ENCODE results near the gene MAP1LC3B2. TPM values are rescaled to one million over a fixed set of nuclear protein-coding genes. Genes with fewer than 3 reads are reported as not detected.

The MAP1LC3B2 gene
- polyA plus RNA-seq, 1 of the 3 experiments (the other 2 are of a cell fraction): 0.76 TPM

DNA sequence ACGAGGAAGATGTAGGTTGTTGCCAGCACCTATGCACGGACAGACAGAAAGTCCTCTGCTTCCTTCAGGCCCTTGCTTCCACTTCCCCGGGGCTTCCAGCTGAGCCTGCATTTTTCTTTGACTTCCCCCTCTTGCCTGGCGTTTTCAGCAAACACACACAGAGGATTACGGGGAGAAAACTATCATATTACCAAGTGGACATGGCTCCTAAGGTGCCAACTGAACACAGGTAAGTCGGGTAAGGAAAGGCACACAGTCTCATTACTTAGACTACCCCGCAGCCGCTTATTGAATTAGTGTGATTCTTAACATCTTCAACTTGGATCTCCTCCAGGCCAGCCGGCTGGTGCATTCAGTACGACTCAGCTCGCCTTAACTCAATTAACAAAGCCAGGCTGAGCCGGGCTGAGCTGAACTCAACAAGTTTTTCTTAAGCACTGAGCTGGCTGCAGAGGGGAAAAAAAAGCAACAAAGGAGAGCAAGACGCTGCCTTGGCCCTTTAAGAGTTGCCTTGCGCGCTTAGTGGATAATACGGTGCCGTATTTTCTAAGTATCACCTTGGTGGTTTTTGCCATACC is 19.2 kb upstream of the MAP1LC3B2 start:
- CTCF ChIA-PET: interaction anchor here (1.0 kb wide), 1 partner anchor 74 kb away, joined by 3 read pairs; no protein-coding TSS in a partner anchor
- TF ChIP-seq, protein P1, sequence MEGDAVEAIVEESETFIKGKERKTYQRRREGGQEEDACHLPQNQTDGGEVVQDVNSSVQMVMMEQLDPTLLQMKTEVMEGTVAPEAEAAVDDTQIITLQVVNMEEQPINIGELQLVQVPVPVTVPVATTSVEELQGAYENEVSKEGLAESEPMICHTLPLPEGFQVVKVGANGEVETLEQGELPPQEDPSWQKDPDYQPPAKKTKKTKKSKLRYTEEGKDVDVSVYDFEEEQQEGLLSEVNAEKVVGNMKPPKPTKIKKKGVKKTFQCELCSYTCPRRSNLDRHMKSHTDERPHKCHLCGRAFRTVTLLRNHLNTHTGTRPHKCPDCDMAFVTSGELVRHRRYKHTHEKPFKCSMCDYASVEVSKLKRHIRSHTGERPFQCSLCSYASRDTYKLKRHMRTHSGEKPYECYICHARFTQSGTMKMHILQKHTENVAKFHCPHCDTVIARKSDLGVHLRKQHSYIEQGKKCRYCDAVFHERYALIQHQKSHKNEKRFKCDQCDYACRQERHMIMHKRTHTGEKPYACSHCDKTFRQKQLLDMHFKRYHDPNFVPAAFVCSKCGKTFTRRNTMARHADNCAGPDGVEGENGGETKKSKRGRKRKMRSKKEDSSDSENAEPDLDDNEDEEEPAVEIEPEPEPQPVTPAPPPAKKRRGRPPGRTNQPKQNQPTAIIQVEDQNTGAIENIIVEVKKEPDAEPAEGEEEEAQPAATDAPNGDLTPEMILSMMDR (IDR thresholded peaks at IDR 0.05): no peak
- TF ChIP-seq EZH2phosphoT487 (IDR thresholded peaks at IDR 0.05; ENCODE audit: borderline replicate concordance, low read depth): no peak
- TF ChIP-seq, protein P2, sequence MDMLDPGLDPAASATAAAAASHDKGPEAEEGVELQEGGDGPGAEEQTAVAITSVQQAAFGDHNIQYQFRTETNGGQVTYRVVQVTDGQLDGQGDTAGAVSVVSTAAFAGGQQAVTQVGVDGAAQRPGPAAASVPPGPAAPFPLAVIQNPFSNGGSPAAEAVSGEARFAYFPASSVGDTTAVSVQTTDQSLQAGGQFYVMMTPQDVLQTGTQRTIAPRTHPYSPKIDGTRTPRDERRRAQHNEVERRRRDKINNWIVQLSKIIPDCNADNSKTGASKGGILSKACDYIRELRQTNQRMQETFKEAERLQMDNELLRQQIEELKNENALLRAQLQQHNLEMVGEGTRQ (IDR thresholded peaks at IDR 0.05; ENCODE audit: borderline replicate concordance, low read depth, low read length): no peak
- TF ChIP-seq GATA2 (CRISPR knock-in tag; IDR thresholded peaks at IDR 0.05): peak; percentile 17; the same call in 1 of the 2 replicates
- no peak for TF ChIP-seq FOXM1 (IDR thresholded peaks at IDR 0.05; ENCODE audit: low read depth)
- TF ChIP-seq FOXJ3 (CRISPR knock-in tag; IDR thresholded peaks at IDR 0.05): 0 out of 2 replicates have a peak, but pooled peaks have one; percentile 22
- TF ChIP-seq RCOR1 (IDR thresholded peaks at IDR 0.05; ENCODE audit: low read length): peak; percentile 37; the same call in 1 of the 2 replicates
- TF ChIP-seq, protein P3, sequence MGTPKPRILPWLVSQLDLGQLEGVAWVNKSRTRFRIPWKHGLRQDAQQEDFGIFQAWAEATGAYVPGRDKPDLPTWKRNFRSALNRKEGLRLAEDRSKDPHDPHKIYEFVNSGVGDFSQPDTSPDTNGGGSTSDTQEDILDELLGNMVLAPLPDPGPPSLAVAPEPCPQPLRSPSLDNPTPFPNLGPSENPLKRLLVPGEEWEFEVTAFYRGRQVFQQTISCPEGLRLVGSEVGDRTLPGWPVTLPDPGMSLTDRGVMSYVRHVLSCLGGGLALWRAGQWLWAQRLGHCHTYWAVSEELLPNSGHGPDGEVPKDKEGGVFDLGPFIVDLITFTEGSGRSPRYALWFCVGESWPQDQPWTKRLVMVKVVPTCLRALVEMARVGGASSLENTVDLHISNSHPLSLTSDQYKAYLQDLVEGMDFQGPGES (IDR thresholded peaks at IDR 0.05; ENCODE audit: low read depth, low read length): no peak
- TF ChIP-seq, protein P4, sequence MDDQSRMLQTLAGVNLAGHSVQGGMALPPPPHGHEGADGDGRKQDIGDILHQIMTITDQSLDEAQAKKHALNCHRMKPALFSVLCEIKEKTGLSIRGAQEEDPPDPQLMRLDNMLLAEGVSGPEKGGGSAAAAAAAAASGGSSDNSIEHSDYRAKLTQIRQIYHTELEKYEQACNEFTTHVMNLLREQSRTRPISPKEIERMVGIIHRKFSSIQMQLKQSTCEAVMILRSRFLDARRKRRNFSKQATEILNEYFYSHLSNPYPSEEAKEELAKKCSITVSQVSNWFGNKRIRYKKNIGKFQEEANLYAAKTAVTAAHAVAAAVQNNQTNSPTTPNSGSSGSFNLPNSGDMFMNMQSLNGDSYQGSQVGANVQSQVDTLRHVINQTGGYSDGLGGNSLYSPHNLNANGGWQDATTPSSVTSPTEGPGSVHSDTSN (IDR thresholded peaks at IDR 0.05): no peak; the same call in 1 of the 2 replicates
- peak; percentile 61 for TF ChIP-seq NFIC (IDR thresholded peaks at IDR 0.05; ENCODE audit: borderline replicate concordance)
- TF ChIP-seq RXRA (IDR thresholded peaks at IDR 0.05; ENCODE audit: borderline replicate concordance, low read depth): no peak
- peak; percentile 41 for TF ChIP-seq TCF12 (IDR thresholded peaks at IDR 0.05)
- TF ChIP-seq, protein P5, sequence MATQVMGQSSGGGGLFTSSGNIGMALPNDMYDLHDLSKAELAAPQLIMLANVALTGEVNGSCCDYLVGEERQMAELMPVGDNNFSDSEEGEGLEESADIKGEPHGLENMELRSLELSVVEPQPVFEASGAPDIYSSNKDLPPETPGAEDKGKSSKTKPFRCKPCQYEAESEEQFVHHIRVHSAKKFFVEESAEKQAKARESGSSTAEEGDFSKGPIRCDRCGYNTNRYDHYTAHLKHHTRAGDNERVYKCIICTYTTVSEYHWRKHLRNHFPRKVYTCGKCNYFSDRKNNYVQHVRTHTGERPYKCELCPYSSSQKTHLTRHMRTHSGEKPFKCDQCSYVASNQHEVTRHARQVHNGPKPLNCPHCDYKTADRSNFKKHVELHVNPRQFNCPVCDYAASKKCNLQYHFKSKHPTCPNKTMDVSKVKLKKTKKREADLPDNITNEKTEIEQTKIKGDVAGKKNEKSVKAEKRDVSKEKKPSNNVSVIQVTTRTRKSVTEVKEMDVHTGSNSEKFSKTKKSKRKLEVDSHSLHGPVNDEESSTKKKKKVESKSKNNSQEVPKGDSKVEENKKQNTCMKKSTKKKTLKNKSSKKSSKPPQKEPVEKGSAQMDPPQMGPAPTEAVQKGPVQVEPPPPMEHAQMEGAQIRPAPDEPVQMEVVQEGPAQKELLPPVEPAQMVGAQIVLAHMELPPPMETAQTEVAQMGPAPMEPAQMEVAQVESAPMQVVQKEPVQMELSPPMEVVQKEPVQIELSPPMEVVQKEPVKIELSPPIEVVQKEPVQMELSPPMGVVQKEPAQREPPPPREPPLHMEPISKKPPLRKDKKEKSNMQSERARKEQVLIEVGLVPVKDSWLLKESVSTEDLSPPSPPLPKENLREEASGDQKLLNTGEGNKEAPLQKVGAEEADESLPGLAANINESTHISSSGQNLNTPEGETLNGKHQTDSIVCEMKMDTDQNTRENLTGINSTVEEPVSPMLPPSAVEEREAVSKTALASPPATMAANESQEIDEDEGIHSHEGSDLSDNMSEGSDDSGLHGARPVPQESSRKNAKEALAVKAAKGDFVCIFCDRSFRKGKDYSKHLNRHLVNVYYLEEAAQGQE (IDR thresholded peaks at IDR 0.05; ENCODE audit: low read depth, low read length): no peak
- TF ChIP-seq CHD2 (IDR thresholded peaks at IDR 0.05; ENCODE audit: low read length, partially characterized antibody): peak; percentile 59
- TF ChIP-seq FOSL2 (IDR thresholded peaks at IDR 0.05; ENCODE audit: borderline replicate concordance, low read depth): no peak
- TF ChIP-seq POLR2AphosphoS5 (IDR thresholded peaks at IDR 0.05; ENCODE audit: low read depth, low read length): no peak
- TF ChIP-seq, protein P6, sequence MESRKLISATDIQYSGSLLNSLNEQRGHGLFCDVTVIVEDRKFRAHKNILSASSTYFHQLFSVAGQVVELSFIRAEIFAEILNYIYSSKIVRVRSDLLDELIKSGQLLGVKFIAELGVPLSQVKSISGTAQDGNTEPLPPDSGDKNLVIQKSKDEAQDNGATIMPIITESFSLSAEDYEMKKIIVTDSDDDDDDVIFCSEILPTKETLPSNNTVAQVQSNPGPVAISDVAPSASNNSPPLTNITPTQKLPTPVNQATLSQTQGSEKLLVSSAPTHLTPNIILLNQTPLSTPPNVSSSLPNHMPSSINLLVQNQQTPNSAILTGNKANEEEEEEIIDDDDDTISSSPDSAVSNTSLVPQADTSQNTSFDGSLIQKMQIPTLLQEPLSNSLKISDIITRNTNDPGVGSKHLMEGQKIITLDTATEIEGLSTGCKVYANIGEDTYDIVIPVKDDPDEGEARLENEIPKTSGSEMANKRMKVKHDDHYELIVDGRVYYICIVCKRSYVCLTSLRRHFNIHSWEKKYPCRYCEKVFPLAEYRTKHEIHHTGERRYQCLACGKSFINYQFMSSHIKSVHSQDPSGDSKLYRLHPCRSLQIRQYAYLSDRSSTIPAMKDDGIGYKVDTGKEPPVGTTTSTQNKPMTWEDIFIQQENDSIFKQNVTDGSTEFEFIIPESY (IDR thresholded peaks at IDR 0.05; ENCODE audit: borderline replicate concordance, low read depth): no peak
- no peak for TF ChIP-seq MEF2A (IDR thresholded peaks at IDR 0.05; ENCODE audit: borderline replicate concordance, low read depth)
- TF ChIP-seq JUND (IDR thresholded peaks at IDR 0.05): no peak
- TF ChIP-seq GABPA (IDR thresholded peaks at IDR 0.05; ENCODE audit: low read depth): no peak
- no peak for TF ChIP-seq MXI1 (IDR thresholded peaks at IDR 0.05; ENCODE audit: low read depth, low read length)
- TF ChIP-seq TEAD4 (IDR thresholded peaks at IDR 0.05; ENCODE audit: borderline replicate concordance, insufficient read depth): 0 out of 2 replicates have a peak, but pooled peaks have one; percentile 12

More for the DNA sequence above, 19.2 kb upstream of the MAP1LC3B2 start:
- H3K9me2 ChIP-seq: no peaks in the 10 kb centered on the region
- peaks cover 20% of the 10 kb centered on the region for H3F3A ChIP-seq (replicated peaks; ENCODE audit: insufficient read depth)
- no peaks in the 10 kb centered on the region for H3K27me3 ChIP-seq (ENCODE audit: insufficient read depth)
- peak overlapping the region; percentile 4 to 15 for H3K4me3 ChIP-seq (ENCODE audit: low read depth in 2 of 2, low read length in 1 of 2)
- H3K9me3 ChIP-seq: no peaks in the 10 kb centered on the region
- POLR2A ChIA-PET: interaction anchor here (0.6 kb wide), 1 partner anchor 561 kb away, joined by 3 read pairs; no protein-coding TSS in a partner anchor
- H4K20me1 ChIP-seq (ENCODE audit: insufficient read depth): no peaks in the 10 kb centered on the region
- WGBS (ENCODE audit: low lambda C conversion rate): 11% methylated on average over 16 of the region's 17 CpGs
- H3K79me2 ChIP-seq (ENCODE audit: insufficient read depth): no peaks in the 10 kb centered on the region
- H2AFZ ChIP-seq (ENCODE audit: low read depth): peak overlapping the region; percentile 70; the same call in 1 of the 2 replicates
- H3K27ac ChIP-seq (ENCODE audit: low read depth in 2 of 2, low read length in 1 of 2): peak overlapping the region; percentile 48 to 62
- H3K4me2 ChIP-seq: peak overlapping the region; percentile 68
- peak; percentile 67 for DNase-seq
- H3K4me1 ChIP-seq (ENCODE audit: control insufficient read depth in 1 of 2, insufficient read depth in 2 of 2, low read depth in 1 of 2, low read length in 1 of 2): peaks cover 18% of the 10 kb centered on the region in 2 experiments; a peak in 3 of 4 replicates
- H3K9ac ChIP-seq: peak overlapping the region; percentile 30; the same call in 1 of the 2 replicates
- H3K36me3 ChIP-seq (replicated peaks in 1 of 2; ENCODE audit: control insufficient read depth in 1 of 2, insufficient read depth in 2 of 2, low read length in 1 of 2): no peaks in the 10 kb centered on the region

Measured in SK-N-SH (cell line).